Hepatocyte (in vitro differentiated cells): ENCODE measurements around the gene MTHFR.

ENCODE experiments used
- CTCF ChIP-seq: fragments of 200-600 bp; sonication (generic); IDR thresholded peaks from 2 replicates; pipeline ENCODE4 v1.5.1; 2016; ENCODE audit warnings: antibody characterized with exemption, mild to moderate bottlenecking; ENCODE audit not compliant: poor library complexity
- EZH2 ChIP-seq: fragments of 200-600 bp; sonication (generic); IDR thresholded peaks from 2 replicates; pipeline ENCODE4 v1.6.1; 2016; ENCODE audit warnings: antibody characterized with exemption, mild to moderate bottlenecking, borderline replicate concordance
- EZH2phosphoT487 ChIP-seq: fragments of 200-600 bp; sonication (generic); IDR thresholded peaks from one replicate; pipeline ENCODE4 v1.6.1; 2018; ENCODE audit warnings: antibody characterized with exemption, mild to moderate bottlenecking, low read depth, moderate library complexity; ENCODE audit not compliant: unreplicated experiment, severe bottlenecking

- no peak for TF ChIP-seq EZH2
- no peak for TF ChIP-seq CTCF
- no peak for TF ChIP-seq EZH2phosphoT487
These were observed 69.7 kb downstream of the MTHFR start, which contains the start of gene AGTRAP for GRCh38 chr1:11735854-11736745.
